Measurements from ENCODE around the gene CMTM7. TPM values are rescaled to one million over a fixed set of nuclear protein-coding genes. Genes with fewer than 3 reads are reported as not detected.

CMTM7 gene
- total and polyA plus RNA-seq, 2 of the 13 experiments (the other 11 are each of a cell fraction or from before 2014, with no cell fraction given) = 20.9 to 21.4 TPM

DNA sequence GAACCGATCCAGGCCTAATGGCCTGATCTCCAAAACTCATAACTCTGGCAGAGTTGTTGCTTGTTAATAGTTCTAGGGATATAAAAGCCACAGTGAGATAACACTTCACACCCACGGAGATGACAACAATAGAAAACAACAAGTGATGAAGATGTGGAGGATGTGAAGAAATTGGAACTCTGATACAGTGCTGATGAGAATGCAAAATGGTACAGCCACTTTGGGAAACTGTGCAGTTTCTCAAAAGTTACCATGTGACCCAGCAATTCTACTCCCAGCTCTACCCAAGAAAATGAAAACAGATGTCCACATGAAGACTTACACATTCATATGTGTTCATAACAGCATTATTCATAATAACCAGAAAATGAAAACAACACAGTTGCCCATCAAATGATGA lies 3.8 kb downstream of the CMTM7 start:
- TF ChIP-seq, protein P1, sequence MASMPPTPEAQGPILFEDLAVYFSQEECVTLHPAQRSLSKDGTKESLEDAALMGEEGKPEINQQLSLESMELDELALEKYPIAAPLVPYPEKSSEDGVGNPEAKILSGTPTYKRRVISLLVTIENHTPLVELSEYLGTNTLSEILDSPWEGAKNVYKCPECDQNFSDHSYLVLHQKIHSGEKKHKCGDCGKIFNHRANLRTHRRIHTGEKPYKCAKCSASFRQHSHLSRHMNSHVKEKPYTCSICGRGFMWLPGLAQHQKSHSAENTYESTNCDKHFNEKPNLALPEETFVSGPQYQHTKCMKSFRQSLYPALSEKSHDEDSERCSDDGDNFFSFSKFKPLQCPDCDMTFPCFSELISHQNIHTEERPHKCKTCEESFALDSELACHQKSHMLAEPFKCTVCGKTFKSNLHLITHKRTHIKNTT (CRISPR knock-in tag; IDR thresholded peaks at IDR 0.05) = no peak
- TF ChIP-seq, protein P2, sequence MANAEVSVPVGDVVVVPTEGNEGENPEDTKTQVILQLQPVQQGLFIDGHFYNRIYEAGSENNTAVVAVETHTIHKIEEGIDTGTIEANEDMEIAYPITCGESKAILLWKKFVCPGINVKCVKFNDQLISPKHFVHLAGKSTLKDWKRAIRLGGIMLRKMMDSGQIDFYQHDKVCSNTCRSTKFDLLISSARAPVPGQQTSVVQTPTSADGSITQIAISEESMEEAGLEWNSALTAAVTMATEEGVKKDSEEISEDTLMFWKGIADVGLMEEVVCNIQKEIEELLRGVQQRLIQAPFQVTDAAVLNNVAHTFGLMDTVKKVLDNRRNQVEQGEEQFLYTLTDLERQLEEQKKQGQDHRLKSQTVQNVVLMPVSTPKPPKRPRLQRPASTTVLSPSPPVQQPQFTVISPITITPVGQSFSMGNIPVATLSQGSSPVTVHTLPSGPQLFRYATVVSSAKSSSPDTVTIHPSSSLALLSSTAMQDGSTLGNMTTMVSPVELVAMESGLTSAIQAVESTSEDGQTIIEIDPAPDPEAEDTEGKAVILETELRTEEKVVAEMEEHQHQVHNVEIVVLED (CRISPR knock-in tag; IDR thresholded peaks at IDR 0.05; ENCODE audit: borderline replicate concordance) = no peak
- TF ChIP-seq ETV6 (CRISPR knock-in tag; conservative IDR thresholded peaks at IDR 0.05) = no peak
- TF ChIP-seq SMAD1 (CRISPR knock-in tag; IDR thresholded peaks at IDR 0.05; ENCODE audit: borderline replicate concordance, low read depth) = no peak
- TF ChIP-seq ZNF33B (CRISPR knock-in tag; IDR thresholded peaks at IDR 0.05) = no peak
- in situ Hi-C loops (cut with HindIII; ENCODE audit: extremely low pct_ligation_motif_present, low pct_unique_long_range_greater_than_20kb) (no loop called here), intact Hi-C loops (cut with micrococcal nuclease; ENCODE audit: unreplicated experiment) (loop anchor here (10.0 kb wide), 2 partner anchors 101 to 109 kb away; partner anchors contain the start of gene CMTM6)
- Histone ChIP-seq H4K20me1 (ENCODE audit: insufficient read depth, low read length) (peaks cover 3% of the 10 kb centered on the region; the same call in 1 of the 2 replicates), H3K36me3 (replicated peaks in 1 of 2; ENCODE audit: control insufficient read depth in 1 of 2, insufficient read depth in 2 of 2, low read length in 2 of 2) (0 out of 5 replicates have a peak, but pooled peaks cover 0 to 2% of the 10 kb centered on the region in 2 experiments), H3K4me1 (ENCODE audit: insufficient read depth, low read length) (peaks cover 41% of the 10 kb centered on the region), H3K4me3 (replicated peaks in 1 of 3; ENCODE audit: insufficient read depth in 1 of 3, low read depth in 2 of 3, low read length in 3 of 3) (no peak overlapping the region), H3K27me3 (ENCODE audit: control insufficient read depth in 1 of 2, insufficient read depth in 2 of 2, low read length in 2 of 2) (no peaks in the 10 kb centered on the region; a peak in 1 of 5 replicates), H3K9me3 (ENCODE audit: low read length) (no peaks in the 10 kb centered on the region), H3K4me2 (ENCODE audit: low read depth, low read length) (no peak overlapping the region), H3K9ac (ENCODE audit: insufficient read depth, low read depth, low read length) (no peak overlapping the region), H2AFZ (ENCODE audit: low read length) (no peak overlapping the region), H3K27ac (ENCODE audit: extremely low read length, insufficient read depth, low read length) (no peak overlapping the region), H3K79me2 (ENCODE audit: insufficient read depth, low read length) (peaks cover 52% of the 10 kb centered on the region)
- ATAC-seq = no peak
- no peak for FAIRE-seq
- DNase-seq (ENCODE audit: low spot score) = no peak
- BruUV-seq (replicated peaks) = TSS peak; percentile 27
- WGBS (ENCODE audit: low lambda C conversion rate) = 96% methylated on average over 2 of the region's 2 CpGs
- ChIA-PET CTCF (ENCODE audit: low intra/inter-chr PET ratio, low total read pairs) (no interaction called here), POLR2A (no interaction called here)
